HG02870 (cell line): ENCODE measurements around the gene RFTN1.

Source experiments
- ATAC-seq: cut with Tn5 transposase; IDR thresholded peaks from one replicate; pipeline ENCODE4 v1.9.1; 2021; ENCODE audit warnings: mild to moderate bottlenecking, moderate library complexity; ENCODE audit not compliant: unreplicated experiment

The RFTN1 gene

GRCh38 chr3:16366581-16366980, 146.9 kb downstream of the RFTN1 start:
- no peak for ATAC-seq

GRCh38 chr3:16365491-16366128, 147.9 kb downstream of the RFTN1 start:
- ATAC-seq = no peak

- no peak for ATAC-seq
These were observed 148.5 kb downstream of the RFTN1 start for GRCh38 chr3:16364963-16365362.

GRCh38 chr3:16364323-16364722, 149.2 kb downstream of the RFTN1 start:
- no peak for ATAC-seq

GRCh38 chr3:16363636-16364035, 149.9 kb downstream of the RFTN1 start:
- no peak for ATAC-seq

GRCh38 chr3:16362770-16363169, 150.7 kb downstream of the RFTN1 start:
- no peak for ATAC-seq

- no peak for ATAC-seq
These were observed 152.4 kb downstream of the RFTN1 start for GRCh38 chr3:16361087-16361486.

- no peak for ATAC-seq
These were observed 154.2 kb downstream of the RFTN1 start for GRCh38 chr3:16359331-16359730.

GRCh38 chr3:16358336-16358735, 155.2 kb downstream of the RFTN1 start:
- no peak for ATAC-seq

GRCh38 chr3:16357186-16358121, 156.0 kb downstream of the RFTN1 start:
- ATAC-seq = no peak

- no peak for ATAC-seq
These were observed 157.7 kb downstream of the RFTN1 start for GRCh38 chr3:16355828-16356227.

- ATAC-seq = no peak
These were observed 159.2 kb downstream of the RFTN1 start for GRCh38 chr3:16354291-16354690.

GRCh38 chr3:16352428-16352827, 161.1 kb downstream of the RFTN1 start:
- ATAC-seq = no peak

GRCh38 chr3:16350597-16351318, 162.7 kb downstream of the RFTN1 start:
- no peak for ATAC-seq

- no peak for ATAC-seq
These were observed 163.4 kb downstream of the RFTN1 start for GRCh38 chr3:16349986-16350596.

GRCh38 chr3:16347548-16347947, 166.0 kb downstream of the RFTN1 start:
- no peak for ATAC-seq

- no peak for ATAC-seq
These were observed 167.0 kb downstream of the RFTN1 start for GRCh38 chr3:16346413-16347081.

- ATAC-seq = no peak
These were observed 170.4 kb downstream of the RFTN1 start for GRCh38 chr3:16343101-16343500.

GRCh38 chr3:16338999-16339398, 174.5 kb downstream of the RFTN1 start:
- peak; percentile 50 for ATAC-seq

GRCh38 chr3:16337856-16338540, 175.5 kb downstream of the RFTN1 start:
- peak; percentile 73 for ATAC-seq
